HG03460 (cell line): ENCODE data around the gene PRR23E.

Source experiments
- ATAC-seq: cut with Tn5 transposase; IDR thresholded peaks from one replicate; pipeline ENCODE4 v1.9.1; 2021; ENCODE audit not compliant: unreplicated experiment

The PRR23E gene, protein sequence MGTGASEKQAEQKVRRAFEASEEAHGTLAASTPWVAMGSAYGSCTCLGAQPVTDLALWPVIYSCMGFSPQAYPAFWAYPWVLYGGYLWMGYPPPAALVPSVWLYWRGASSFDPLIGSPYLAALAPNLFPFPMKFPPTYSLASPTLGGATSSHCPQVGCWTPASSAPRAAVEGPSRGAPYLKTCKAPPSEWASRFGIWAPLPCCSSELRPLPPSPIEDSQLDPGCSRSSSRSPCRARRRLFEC

GRCh38 chr3:127192576-127193232 lies at the start of gene PRR23E:
Gene PRR23E (plus strand): TSS chr3:127193131. CDS start chr3:127196686, 3,555 bp downstream.
- no peak for ATAC-seq

DNA sequence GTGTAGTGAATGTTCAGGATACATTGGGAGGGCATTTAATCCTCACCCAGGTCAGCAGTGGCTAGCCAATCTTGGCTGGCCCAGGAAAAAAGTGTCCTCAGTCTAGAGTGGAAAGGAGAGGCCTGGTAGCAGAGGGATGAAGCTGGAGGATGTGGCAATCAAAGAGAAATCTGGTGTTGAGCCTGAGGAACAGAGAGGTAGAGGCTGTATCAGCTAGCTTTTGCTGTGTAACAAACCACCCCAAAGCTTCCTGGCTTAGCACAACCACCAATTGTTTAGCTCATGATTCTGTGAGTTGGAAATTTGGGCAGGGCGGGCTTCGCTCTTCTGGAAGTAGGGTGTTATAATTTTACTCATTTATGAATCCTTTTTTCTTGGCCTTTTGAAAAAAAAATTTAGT lies 49.8 kb upstream of the PRR23E start:
- no peak for ATAC-seq

DNA sequence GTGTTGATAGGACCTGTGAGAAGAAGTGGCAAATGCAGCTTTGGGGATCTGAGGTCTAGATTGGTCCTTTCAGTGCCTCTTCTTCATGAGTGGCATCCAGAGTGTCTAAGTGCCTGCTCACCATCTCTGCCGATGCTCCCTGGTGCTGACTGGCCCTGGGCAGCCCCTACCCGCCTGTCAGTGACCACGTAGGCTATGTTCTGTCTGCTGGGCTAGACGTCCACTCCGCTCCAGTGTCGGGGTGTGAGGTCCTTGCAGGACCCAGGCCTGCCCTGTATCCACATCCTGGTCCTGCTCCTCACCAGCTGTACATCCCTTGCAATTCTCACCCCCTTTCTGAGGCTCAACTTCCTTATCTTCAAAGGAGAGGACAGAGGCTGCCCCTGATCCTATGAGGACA lies 48.3 kb upstream of the PRR23E start:
- ATAC-seq: no peak

- ATAC-seq: no peak
Measured at GRCh38 chr3:127145266-127145665, 47.7 kb upstream of the PRR23E start.

DNA sequence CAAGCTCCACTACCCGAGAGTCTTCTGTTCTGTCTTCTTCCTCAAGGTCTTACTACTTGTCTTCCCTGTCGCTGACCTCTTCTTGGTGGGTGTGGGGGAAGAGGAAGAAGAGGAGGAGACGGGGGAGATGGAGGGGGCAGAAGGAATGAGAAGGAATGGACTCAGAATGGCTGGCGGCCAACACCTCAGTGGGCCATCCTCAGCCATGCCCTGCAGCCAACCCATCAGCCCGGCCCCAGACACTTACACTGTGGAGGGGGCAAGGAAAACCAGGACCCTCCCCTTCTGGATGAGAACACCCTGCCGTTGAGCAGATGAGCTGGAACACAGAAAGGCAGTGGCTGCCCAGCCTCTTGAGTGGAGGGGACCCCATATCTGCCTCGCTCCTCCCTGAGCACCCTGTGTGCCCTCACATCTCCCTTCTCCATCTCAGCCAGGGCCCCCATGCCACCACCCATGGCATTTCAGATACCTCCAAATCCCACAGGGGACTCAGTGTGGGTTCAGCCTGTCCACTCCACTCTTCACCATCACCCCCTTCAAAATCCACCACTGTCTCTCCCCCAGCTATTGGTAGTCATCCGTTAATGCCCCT lies 45.5 kb upstream of the PRR23E start:
- ATAC-seq: no peak

DNA sequence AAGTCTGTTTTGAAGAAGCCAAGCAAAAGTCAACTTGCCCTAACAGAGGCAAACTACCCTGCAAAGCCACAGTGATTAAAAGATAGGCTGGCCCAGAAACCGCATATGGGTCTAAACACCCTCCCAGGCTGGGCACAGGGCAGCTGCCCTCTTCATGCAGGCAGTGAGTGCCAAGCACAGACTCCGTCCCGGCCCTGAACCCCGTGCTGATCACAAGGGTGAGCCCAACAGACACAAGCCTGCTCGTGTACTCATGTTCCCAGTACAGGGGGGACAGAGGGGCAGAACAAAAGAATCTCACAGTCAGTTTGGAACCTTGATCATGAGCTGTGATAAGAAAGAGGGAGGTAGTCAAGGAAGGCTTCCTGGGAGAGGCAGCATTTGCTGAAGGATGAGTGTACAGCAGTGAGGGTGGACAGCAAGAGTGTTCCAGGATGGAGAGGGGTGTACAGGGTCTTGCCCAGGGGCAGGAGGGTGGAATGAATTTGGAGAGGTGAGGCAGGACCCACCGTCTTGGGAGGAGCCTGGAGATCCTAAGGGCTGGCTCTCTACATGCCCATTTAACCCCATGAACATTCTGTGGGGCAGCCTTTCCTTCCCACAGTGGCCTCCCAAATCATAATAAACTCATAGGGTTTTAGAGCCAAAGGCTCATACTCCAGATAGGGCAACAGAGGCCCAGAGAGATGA lies 43.2 kb upstream of the PRR23E start:
- no peak for ATAC-seq

DNA sequence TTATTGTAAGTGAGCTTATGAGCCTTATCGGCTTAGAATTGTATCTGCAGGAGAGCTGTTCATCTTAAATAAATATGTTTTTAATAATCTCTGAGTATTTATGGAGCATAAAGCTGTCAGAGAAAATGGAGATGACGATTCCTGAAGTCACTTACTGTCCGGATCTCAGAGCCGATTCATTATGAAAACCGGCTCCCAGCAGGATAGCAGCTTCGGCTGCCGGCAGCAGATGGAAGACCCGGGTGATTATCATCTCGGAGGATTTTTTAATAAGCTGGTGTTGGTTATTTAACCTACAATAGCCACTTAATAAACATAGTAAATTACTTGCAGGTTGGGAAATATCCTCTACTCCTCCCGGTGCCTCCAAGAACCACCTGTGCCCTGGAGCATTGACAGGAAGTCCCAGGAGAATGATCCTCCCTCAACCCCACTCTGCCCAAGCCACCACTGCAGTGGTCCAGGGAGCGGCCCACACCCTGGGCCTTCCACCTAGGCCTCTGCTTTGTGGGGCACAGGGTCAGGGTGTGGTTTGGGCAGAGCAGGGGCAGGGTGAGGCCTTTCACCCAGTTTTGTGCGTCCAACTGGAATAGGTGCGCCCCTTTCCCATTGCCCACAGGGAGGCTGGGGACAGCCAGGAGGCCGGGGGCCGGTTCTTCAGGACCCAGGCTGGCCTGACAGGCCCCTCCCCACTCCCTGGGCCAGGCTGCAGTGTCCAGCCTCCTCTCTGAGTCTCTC lies 42.2 kb upstream of the PRR23E start:
- ATAC-seq: no peak

DNA sequence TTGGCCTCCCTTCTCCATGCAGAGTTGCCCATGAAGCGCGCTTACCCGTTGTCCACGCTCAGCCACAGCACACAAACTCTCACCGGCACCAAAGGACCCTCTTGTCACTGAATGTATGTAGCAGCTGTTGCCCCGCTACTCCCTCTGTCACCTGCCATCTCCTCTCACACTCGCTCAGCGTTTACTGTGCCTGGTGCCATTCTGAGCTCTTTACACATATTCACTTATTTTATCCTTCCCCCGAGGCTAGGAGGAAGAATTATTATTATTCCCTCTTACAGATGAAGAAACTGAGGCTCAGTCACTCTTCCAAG lies 41.7 kb upstream of the PRR23E start:
- no peak for ATAC-seq

- no peak for ATAC-seq
Measured at GRCh38 chr3:127151992-127152650, 40.8 kb upstream of the PRR23E start.

- no peak for ATAC-seq
Measured at GRCh38 chr3:127152684-127153505, 40.0 kb upstream of the PRR23E start.

DNA sequence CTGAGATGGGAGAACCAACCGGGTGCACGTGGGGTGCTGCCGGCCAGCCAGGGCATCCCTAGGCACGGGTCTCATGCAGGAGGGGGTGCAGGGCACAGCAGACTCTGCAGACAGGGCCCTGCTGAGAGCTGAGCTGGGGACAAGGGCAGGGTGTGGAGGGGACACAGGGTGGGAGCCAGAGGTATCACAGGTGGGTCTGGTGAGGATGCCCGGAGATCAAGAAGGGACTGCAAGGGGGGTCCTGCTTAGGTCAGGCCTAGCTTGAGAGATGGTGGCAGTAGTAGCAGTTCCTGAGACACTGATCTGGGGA lies 39.5 kb upstream of the PRR23E start:
- no peak for ATAC-seq

DNA sequence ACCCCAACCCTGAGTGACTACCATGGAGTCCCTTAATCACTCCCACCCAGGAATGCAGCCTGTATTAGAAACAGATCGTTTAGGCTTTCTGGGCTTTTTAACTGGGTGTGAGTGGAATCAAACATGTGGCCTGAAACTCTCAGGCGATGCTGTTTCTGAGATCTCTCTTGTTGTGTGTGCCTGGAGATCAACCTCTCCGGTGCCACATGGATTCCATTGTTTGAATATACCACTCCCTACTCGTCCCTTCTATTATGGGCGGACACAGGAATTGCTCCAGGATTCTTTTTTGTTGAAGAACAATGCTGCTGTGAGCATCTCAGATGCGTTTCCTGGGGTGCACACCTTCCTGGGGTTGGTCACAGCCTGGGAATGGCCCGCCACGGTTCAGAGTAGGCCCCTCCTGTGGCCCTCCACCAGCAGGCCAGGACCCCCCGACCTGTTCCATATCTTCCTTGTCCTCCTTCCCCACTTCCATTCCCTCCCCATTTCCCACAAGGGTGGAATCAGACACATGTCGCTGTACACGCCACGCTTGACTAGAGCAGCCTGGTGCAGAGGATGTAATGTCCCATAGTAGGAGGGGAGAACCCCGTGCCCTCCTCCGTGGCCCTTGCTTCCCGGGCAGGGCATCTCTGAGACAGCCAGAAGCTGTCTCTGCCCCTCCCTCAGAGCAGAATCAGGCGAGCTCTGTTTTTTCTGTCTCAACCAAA lies 36.4 kb upstream of the PRR23E start:
- ATAC-seq: no peak

- no peak for ATAC-seq
Measured at GRCh38 chr3:127157171-127157828, 35.6 kb upstream of the PRR23E start.

GRCh38 chr3:127158614-127159229 lies 34.2 kb upstream of the PRR23E start:
- no peak for ATAC-seq

- ATAC-seq: no peak
Measured at GRCh38 chr3:127159543-127159942, 33.4 kb upstream of the PRR23E start.

GRCh38 chr3:127161236-127161635 lies 31.7 kb upstream of the PRR23E start:
- ATAC-seq: no peak

DNA sequence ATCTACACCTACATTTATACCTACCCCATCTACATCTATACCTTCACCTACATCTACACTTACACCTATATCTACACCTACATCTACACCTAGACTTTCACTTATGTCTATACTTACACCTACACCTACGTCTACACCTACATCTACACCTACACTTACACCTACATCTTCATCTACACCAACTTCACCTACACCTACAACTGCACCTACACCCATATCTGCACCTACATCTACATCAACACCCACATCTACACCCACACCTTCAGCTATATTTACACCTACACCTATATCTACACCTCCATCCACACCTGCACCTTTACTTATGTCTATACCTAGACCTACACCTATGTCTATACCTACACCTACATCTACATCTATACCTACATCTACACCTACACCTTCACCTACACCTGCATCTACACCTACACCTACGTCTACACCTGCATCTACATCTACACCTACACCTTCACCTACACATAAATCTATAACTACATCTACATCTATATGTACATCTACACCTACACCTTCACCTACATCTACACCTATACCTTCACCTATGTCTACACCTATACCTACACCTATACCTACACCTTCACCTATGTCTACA lies 30.9 kb upstream of the PRR23E start:
- ATAC-seq: no peak

DNA sequence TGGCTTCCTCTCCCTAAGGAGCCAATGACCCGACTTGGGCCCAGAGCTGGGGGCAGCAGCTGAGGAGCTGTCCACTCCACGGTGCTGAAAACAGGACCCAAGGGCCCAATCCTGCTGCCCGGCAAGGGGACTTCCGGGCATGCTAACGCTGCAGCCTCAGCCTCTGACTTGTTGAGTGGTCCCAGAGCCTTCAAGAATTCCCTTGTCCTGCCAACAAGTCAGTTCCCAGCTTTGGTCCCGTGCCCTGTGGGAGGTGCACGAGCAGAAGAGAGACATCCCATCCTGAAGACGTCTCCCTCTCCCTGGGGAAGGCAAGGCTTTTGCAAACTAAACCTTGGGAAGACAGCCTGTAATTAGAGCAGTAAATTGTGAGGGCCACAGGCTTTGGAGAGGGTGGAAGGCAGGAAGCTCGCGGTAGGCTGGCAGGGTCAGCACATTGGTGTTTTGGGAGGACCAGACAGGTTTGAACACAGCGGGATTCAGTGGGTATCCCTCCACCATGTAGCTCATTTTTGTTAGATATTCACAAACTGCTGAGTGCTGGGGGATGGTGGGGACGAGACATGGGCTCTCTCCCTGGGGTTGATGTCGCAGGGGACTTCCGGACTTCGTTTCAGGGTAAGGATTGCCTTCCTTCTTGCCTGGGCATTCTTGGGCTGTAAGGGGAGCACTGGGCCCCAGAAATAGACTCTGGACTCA lies 29.8 kb upstream of the PRR23E start:
- ATAC-seq: no peak
